Activated T-helper 9 cell treated with anti-CD3 and anti-CD28 coated beads, Interleukin-2, amount 50 U/mL, for 16 hours (primary cell): ENCODE data around the gene UBE2F.

ENCODE experiments used
- DNase-seq: peaks from one replicate; pipeline ENCODE4 v3.0.0-alpha.2; 2020; ENCODE audit warnings: low read depth

Gene UBE2F

DNA sequence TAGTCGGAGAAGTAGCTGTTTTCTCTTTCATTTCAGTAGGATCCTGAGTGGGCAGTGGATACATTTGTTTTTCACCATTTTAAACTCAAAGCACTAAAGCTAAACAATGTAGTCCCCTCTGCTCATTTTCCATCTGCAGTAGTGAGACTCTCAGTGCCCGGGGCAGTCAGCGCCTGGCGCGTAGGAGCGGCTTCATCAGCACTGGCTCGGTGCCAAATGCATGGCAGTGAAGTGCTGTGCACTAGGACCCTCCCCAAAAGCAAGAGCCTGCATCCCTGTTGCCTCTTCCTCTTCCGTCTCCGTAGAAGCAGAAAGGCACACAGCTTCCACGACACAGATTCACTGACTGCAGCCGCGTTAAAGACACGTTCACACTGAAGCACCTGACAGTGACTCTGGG is 114.3 kb downstream of the UBE2F start:
- DNase-seq: no peak

- no peak for DNase-seq
These were observed 114.7 kb downstream of the UBE2F start for GRCh38 chr2:238081561-238081960.

- no peak for DNase-seq
These were observed 115.3 kb downstream of the UBE2F start for GRCh38 chr2:238082151-238082550.

DNA sequence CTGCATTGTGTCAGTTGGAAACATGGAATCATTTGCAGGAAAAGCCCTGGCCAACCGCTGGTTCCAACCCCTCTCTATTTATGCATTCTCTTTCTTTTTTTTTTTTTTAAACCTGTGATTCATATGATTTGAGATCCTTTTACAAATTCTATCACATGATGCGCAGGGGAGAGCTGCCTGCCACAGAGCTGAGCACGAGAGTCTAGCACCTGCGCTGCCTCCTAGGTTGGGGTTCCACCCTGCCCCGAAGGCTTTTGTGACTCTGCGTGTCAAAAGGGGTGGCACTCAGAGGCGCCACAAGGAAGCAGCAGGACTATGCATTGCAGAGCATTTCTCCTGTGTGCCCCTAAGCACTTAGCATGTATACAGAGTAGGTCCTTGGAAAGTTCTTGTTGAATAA is 116.0 kb downstream of the UBE2F start:
- no peak for DNase-seq

- DNase-seq: no peak
These were observed 117.1 kb downstream of the UBE2F start for GRCh38 chr2:238083919-238084318.

DNA sequence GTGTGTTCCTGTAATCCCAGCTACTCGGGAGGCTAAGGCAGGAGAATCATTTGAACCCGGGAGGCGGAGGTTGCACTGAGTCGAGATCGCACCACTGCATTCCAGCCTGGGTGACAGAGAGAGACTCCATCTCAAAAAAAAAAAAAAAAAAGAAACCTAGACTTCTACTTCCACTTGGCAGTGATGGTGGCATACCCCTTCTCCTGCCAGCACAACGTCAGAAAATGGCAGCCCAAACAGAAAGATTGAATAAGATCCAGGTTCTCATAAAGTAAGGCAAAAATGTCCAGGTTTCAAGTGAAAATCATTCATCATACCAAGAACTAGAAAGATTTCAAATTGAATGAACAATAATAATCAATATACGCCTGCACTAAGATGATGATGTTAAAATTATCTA is 117.9 kb downstream of the UBE2F start:
- no peak for DNase-seq

GRCh38 chr2:238085899-238086298 is 119.1 kb downstream of the UBE2F start:
- no peak for DNase-seq

- no peak for DNase-seq
These were observed 120.4 kb downstream of the UBE2F start for GRCh38 chr2:238087211-238087610.

- DNase-seq: no peak
These were observed 124.1 kb downstream of the UBE2F start for GRCh38 chr2:238090887-238091286.

GRCh38 chr2:238091436-238092060 is 124.7 kb downstream of the UBE2F start:
- no peak for DNase-seq
